Measurements from ENCODE around the gene ZNF69. TPM values are rescaled to one million over a fixed set of nuclear protein-coding genes. Genes with fewer than 3 reads are reported as not detected.

ZNF69 gene
- total and polyA plus RNA-seq, 2 of the 13 experiments (the other 11 are each of a cell fraction or from before 2014, with no cell fraction given) = 9.6 to 21.0 TPM

DNA sequence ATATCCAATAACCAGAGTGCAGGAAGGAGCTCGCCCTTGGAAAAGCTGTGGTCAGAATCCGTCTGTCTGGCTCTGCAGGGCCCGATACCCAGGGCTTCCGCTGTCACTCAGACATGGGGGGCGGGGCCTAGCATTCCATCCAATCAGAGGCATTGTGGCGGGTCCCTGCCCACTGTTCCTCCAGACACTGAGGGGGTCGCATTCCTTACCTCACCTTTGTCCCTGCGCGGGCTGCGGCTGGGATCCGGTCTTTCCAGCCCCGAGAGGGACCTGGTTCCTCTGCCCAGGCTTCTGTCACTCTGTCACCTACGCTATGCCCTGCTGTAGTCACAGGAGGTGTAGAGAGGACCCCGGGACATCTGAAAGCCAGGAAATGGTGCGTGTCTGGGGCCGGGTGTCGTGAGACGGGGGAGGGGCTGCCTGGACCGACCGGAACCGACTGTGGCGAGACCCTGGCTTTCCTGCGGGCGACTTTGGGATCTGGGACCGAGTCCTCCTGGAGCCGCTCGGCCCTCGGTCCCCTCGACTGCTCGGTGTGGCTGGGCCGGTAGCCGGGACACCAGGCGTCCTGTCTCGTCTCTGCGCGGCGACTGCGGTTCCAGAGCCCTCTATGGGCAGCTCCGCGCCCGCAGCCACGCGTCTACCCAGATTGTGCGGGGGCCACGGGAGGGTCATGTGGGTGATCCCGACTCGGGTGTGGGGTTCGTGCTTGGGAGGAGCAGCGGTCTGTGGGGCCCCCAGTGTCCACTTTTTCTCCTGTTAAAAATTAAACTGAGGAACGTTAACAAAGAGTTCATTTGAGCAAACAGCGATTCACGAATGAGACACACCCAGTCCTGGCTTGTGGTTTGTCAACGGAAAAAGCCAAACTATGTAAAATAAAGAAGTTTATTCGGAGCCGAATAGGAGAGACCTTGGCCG, at the start of gene ZNF69 (continued):
- TF ChIP-seq NRL (CRISPR knock-in tag; IDR thresholded peaks at IDR 0.05; ENCODE audit: borderline replicate concordance) = peak; percentile 88; the same call in 1 of the 2 replicates
- peak; percentile 60 for TF ChIP-seq ZNF263 (CRISPR knock-in tag; IDR thresholded peaks at IDR 0.05)
- no peak for TF ChIP-seq MATR3 (CRISPR knock-in tag; IDR thresholded peaks at IDR 0.05)
- no peak for TF ChIP-seq ZKSCAN8 (CRISPR knock-in tag; IDR thresholded peaks at IDR 0.05; ENCODE audit: borderline replicate concordance)
- peak; percentile 89 for TF ChIP-seq ELF4 (CRISPR knock-in tag; IDR thresholded peaks at IDR 0.05; ENCODE audit: borderline replicate concordance)
- peak; percentile 74; the same call in 1 of the 2 replicates for TF ChIP-seq DNMT3B (CRISPR knock-in tag; conservative IDR thresholded peaks at IDR 0.05)
- no peak for TF ChIP-seq ZNF446 (CRISPR knock-in tag; IDR thresholded peaks at IDR 0.05)
- peak; percentile 89 for TF ChIP-seq ZNF746 (CRISPR knock-in tag; IDR thresholded peaks at IDR 0.05)
- 0 out of 2 replicates have a peak, but pooled peaks have one; percentile 65 for TF ChIP-seq MYNN (CRISPR knock-in tag; IDR thresholded peaks at IDR 0.05; ENCODE audit: low read depth)
- TF ChIP-seq ZNF136 (CRISPR knock-in tag; IDR thresholded peaks at IDR 0.05; ENCODE audit: low read depth) = peak; percentile 83; the same call in 1 of the 2 replicates
- TF ChIP-seq, protein P1, sequence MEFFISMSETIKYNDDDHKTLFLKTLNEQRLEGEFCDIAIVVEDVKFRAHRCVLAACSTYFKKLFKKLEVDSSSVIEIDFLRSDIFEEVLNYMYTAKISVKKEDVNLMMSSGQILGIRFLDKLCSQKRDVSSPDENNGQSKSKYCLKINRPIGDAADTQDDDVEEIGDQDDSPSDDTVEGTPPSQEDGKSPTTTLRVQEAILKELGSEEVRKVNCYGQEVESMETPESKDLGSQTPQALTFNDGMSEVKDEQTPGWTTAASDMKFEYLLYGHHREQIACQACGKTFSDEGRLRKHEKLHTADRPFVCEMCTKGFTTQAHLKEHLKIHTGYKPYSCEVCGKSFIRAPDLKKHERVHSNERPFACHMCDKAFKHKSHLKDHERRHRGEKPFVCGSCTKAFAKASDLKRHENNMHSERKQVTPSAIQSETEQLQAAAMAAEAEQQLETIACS (CRISPR knock-in tag; IDR thresholded peaks at IDR 0.05) = peak; percentile 32; the same call in 1 of the 2 replicates
- TF ChIP-seq ZNF354B (CRISPR knock-in tag; IDR thresholded peaks at IDR 0.05) = no peak
- TF ChIP-seq, protein P2, sequence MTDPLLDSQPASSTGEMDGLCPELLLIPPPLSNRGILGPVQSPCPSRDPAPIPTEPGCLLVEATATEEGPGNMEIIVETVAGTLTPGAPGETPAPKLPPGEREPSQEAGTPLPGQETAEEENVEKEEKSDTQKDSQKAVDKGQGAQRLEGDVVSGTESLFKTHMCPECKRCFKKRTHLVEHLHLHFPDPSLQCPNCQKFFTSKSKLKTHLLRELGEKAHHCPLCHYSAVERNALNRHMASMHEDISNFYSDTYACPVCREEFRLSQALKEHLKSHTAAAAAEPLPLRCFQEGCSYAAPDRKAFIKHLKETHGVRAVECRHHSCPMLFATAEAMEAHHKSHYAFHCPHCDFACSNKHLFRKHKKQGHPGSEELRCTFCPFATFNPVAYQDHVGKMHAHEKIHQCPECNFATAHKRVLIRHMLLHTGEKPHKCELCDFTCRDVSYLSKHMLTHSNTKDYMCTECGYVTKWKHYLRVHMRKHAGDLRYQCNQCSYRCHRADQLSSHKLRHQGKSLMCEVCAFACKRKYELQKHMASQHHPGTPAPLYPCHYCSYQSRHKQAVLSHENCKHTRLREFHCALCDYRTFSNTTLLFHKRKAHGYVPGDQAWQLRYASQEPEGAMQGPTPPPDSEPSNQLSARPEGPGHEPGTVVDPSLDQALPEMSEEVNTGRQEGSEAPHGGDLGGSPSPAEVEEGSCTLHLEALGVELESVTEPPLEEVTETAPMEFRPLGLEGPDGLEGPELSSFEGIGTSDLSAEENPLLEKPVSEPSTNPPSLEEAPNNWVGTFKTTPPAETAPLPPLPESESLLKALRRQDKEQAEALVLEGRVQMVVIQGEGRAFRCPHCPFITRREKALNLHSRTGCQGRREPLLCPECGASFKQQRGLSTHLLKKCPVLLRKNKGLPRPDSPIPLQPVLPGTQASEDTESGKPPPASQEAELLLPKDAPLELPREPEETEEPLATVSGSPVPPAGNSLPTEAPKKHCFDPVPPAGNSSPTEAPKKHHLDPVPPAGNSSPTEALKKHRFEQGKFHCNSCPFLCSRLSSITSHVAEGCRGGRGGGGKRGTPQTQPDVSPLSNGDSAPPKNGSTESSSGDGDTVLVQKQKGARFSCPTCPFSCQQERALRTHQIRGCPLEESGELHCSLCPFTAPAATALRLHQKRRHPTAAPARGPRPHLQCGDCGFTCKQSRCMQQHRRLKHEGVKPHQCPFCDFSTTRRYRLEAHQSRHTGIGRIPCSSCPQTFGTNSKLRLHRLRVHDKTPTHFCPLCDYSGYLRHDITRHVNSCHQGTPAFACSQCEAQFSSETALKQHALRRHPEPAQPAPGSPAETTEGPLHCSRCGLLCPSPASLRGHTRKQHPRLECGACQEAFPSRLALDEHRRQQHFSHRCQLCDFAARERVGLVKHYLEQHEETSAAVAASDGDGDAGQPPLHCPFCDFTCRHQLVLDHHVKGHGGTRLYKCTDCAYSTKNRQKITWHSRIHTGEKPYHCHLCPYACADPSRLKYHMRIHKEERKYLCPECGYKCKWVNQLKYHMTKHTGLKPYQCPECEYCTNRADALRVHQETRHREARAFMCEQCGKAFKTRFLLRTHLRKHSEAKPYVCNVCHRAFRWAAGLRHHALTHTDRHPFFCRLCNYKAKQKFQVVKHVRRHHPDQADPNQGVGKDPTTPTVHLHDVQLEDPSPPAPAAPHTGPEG (CRISPR knock-in tag; IDR thresholded peaks at IDR 0.05) = peak; percentile 65; the same call in 1 of the 2 replicates
- TF ChIP-seq ZNF256 (CRISPR knock-in tag; conservative IDR thresholded peaks at IDR 0.05) = no peak
- peak; percentile 61; the same call in 1 of the 2 replicates for TF ChIP-seq SMAD3 (CRISPR knock-in tag; IDR thresholded peaks at IDR 0.05)
- no peak for TF ChIP-seq TBL1XR1 (IDR thresholded peaks at IDR 0.05; ENCODE audit: borderline replicate concordance, low read length, partially characterized antibody)
- TF ChIP-seq ZNF83 (CRISPR knock-in tag; IDR thresholded peaks at IDR 0.05; ENCODE audit: borderline replicate concordance) = peak; percentile 21; the same call in 1 of the 2 replicates
- TF ChIP-seq, protein P3, sequence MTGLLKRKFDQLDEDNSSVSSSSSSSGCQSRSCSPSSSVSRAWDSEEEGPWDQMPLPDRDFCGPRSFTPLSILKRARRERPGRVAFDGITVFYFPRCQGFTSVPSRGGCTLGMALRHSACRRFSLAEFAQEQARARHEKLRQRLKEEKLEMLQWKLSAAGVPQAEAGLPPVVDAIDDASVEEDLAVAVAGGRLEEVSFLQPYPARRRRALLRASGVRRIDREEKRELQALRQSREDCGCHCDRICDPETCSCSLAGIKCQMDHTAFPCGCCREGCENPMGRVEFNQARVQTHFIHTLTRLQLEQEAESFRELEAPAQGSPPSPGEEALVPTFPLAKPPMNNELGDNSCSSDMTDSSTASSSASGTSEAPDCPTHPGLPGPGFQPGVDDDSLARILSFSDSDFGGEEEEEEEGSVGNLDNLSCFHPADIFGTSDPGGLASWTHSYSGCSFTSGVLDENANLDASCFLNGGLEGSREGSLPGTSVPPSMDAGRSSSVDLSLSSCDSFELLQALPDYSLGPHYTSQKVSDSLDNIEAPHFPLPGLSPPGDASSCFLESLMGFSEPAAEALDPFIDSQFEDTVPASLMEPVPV (CRISPR knock-in tag; IDR thresholded peaks at IDR 0.05) = peak; percentile 81
- TF ChIP-seq SALL1 (CRISPR knock-in tag; IDR thresholded peaks at IDR 0.05) = peak; percentile 78
- TF ChIP-seq ZNF772 (CRISPR knock-in tag; IDR thresholded peaks at IDR 0.05) = peak; percentile 87
- TF ChIP-seq ZNF205 (CRISPR knock-in tag; IDR thresholded peaks at IDR 0.05) = 0 out of 2 replicates have a peak, but pooled peaks have one; percentile 21
